ENCODE results near the gene GPR155. TPM values are rescaled to one million over a fixed set of nuclear protein-coding genes. Genes with fewer than 3 reads are reported as not detected.
A peak's percentile ranks its signal among the peaks of the same experiment; 100 is the strongest.

GPR155 gene, protein sequence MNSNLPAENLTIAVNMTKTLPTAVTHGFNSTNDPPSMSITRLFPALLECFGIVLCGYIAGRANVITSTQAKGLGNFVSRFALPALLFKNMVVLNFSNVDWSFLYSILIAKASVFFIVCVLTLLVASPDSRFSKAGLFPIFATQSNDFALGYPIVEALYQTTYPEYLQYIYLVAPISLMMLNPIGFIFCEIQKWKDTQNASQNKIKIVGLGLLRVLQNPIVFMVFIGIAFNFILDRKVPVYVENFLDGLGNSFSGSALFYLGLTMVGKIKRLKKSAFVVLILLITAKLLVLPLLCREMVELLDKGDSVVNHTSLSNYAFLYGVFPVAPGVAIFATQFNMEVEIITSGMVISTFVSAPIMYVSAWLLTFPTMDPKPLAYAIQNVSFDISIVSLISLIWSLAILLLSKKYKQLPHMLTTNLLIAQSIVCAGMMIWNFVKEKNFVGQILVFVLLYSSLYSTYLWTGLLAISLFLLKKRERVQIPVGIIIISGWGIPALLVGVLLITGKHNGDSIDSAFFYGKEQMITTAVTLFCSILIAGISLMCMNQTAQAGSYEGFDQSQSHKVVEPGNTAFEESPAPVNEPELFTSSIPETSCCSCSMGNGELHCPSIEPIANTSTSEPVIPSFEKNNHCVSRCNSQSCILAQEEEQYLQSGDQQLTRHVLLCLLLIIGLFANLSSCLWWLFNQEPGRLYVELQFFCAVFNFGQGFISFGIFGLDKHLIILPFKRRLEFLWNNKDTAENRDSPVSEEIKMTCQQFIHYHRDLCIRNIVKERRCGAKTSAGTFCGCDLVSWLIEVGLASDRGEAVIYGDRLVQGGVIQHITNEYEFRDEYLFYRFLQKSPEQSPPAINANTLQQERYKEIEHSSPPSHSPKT
- 1 to 10 TPM; 2.3 to 4.1 TPM for total RNA-seq
- long read RNA-seq, full-length matches to known transcripts: 4 of 6 reads
- long read RNA-seq, partial matches to known transcripts: 0 of 6 reads
- long read RNA-seq, other reads (novel, unspliced or antisense): 2 of 6 reads

DNA sequence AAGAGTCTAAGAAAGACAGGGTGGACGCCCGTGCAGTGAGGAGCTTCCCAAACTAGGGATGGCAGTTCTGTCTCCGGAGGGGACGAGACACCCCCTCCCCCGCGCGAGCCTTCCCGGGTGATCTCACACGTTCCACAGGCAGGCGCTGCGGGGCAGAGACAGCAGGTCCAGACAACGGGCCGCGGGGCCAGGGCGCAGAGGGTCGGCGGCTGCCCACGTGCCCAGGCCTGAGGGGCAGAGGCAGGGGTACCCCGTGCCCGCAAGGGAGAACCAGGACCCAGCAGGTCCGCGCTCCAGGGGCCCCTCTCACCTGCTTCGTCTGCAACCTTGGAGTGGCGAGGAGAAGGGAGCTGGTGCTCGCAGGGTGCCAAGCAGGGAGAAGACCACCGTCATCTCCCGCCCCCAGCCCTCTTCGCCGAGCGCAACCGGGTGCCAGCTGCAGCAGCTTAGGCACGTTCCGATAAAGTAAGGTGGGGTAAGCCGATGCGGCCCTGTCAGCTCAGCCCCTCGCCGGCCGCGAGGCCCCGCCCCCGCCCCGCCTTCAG is at the start of gene GPR155:
TSS of gene GPR155 (minus strand) at position 467 of the 545 bp plus-strand sequence. CDS start 5,073 bp downstream, outside the sequence.
- ATAC-seq (peak; percentile 63), DNase-seq (peak; percentile 75 to 83)
- intact Hi-C loops (cut with DNase I, micrococcal nuclease): no loop called here

DNA sequence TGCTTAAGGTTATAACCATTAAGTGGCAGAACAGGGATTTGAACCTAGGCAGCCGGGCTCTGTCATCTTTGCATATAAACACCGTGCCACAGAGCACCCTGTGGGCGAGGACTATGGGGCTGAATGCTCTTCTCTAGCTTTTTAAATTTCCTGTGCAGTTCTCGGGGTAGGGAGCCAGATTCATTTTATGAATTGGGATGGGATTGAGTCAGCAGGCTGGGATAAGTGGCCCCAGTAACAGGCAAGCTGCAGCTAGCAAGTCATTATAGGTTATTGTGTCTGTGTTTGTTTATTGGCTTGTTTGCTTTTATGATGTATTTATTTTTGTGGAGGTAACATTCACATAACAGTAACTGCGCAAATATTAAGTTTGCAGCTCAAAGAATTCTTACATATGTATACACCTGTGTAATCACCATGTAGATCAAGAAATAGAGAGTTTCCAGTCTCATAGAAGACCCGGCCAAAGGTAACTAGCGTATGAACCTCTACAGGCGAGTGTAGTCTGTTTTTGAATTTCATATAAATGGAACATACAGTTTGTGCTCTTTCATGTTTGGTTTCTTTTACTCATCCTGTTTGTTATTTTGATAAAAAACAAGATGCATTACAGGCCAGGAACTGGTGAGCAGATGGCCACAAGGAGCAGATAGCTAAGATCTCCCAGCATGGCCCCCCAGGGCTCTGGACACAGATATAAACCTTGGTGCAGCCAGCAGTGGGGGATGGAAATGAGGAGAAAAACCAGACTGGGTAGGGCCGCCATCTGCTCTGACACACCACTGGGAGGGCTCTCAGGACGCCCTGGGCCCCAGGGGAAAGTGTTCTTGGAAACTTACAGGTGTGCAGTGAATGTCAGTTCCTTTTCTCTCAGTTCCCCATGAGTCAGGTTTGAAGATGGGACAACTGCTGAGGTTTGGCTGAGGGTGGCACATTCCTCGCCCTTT is 49.2 kb upstream of the GPR155 start:
- ATAC-seq: no peak
- no peak for DNase-seq
- intact Hi-C loops (cut with DNase I, micrococcal nuclease): no loop called here

DNA sequence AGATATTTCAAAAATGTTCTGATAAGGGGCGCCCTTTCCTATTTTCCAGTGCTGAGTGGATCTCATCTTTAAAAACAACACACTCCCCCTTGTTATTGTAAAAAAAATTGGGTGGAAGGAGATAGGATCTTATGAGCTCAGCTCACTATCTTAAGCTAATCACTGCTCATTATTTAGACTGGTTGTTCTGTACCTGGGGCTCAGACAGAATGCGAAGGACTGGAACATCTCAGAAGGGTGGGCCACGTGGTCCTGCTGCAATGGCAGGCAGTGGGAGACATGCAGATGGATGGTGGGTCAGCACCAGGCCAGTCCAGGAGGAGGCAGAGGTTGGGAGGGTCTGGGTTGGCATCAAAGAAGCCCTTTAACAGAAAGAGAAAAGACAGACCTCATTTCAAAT is 48.3 kb upstream of the GPR155 start:
- DNase-seq: no peak
- intact Hi-C loops (cut with DNase I, micrococcal nuclease): no loop called here
- no peak for ATAC-seq

DNA sequence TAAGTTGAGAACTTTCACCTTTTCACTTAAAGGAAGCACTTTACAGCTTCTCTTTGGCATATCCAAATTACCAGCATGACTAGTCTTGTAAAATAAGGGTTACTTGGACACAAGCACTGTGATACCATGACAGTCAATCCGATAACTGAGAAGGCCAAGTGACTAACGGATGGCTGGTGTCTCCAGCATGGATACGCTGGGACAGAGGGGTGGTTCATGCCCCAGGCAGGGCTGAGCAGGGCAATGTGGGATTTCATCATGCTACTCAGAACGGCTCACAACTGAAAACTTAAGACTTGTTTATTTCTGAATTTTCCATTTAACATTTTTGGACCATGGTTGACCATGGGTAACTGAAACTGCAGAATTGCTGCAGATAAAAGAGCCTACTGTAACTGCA is 43.1 kb upstream of the GPR155 start:
- ATAC-seq: no peak

DNA sequence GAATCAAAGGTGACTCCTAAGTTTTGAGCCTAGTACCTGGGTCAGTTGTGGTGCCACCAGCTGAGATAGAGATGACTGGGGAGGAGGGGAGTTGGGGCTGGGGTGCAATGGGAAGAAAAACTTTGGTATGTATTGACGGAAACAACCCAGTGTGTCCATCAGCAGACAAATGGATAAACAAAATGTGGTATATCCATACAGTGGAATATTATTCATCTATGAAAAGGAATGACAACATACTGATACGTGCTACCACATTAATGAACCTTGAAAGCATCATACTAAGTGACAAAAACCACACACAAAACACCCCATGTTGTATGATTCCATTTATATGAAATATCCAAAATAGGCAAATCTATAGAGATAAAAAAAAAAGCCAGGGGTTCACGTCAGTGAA is 41.1 kb upstream of the GPR155 start:
- intact Hi-C loops (cut with DNase I, micrococcal nuclease): loop anchor here in 1 of 2 donors (10.0 kb wide), 1 partner anchor 63 kb away; no protein-coding TSS in a partner anchor
- DNase-seq: no peak
- ATAC-seq: no peak

More for the DNA sequence above, 43.1 kb upstream of the GPR155 start:
- DNase-seq: no peak
- intact Hi-C loops (cut with DNase I, micrococcal nuclease): loop anchor here in 1 of 2 donors (10.0 kb wide), 1 partner anchor 65 kb away; no protein-coding TSS in a partner anchor

DNA sequence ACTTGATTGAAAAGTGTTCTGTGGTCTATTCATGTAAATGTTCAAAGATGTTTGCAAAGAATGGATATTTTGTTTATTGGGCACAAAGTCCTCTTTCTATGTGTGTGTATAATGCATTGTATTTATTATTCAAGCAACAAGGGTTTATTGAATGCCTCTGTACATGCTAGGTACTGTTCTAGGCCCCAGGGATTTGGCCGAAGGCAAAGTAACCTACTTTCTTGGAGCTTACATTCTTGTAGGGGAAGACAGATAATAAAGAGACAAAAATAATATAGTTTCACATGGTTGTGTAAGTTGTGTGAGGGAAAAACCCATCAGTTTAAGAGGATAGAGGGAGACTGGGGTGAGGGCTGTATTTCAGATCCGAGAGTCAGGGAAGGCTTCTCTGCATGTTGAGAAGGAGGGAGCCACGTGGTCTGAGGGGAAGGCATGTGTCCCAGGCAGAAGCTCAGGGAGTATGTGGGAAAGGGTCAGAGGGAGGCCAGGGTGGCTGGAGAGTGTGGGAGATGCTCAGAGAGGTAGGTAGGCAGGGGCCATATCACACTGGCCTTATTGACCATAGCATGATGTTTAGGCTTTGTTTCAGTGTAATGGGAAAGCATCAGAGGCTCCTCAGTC is 40.4 kb upstream of the GPR155 start:
- intact Hi-C loops (cut with DNase I, micrococcal nuclease): loop anchor here in 1 of 2 donors (10.0 kb wide), 1 partner anchor 62 kb away; no protein-coding TSS in a partner anchor
- ATAC-seq (no peak), DNase-seq (no peak)

DNA sequence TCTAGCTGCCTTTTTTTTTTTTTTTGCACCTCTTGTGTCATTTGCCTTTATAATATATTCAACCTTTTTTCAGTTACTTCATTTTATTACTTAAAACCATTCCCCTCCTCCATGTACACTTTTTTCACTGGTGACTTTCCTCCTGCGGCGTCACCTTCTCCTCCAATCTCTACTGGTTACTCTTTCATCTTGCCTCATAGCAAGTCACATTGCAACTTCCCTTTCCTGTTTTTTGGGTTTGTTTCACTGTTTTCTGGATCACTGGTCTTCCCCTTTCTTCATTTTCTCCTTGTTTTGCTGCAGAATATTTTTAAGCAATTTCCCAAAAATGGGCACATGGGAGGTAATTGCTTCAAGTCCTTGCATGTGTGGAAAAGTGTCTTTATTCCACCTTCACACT is 37.7 kb upstream of the GPR155 start:
- ATAC-seq: no peak
- DNase-seq: no peak
- intact Hi-C loops (cut with DNase I, micrococcal nuclease): loop anchor here in 1 of 2 donors (10.0 kb wide), 1 partner anchor 60 kb away; no protein-coding TSS in a partner anchor

DNA sequence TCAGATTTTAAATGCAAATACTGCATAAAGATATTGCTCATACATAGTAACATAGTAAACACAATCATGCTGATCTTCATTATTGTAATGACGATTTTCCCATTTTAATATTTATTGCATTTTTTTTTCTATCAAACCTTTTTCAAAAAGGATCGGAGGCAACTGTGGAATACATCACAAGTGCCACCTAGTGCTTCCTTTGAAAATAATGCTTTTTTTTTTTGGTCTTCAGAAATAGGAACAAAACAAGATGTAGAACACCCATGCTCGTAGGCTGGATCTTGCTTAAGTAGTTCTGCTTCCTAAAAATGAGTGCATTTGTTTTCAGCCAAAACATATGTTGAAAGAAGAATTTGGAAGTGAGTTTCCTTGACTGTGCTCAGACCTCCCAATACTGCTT is 35.7 kb upstream of the GPR155 start:
- intact Hi-C loops (cut with DNase I, micrococcal nuclease): loop anchor here in 1 of 2 donors (10.0 kb wide), 1 partner anchor 58 kb away; no protein-coding TSS in a partner anchor
- ATAC-seq (no peak), DNase-seq (no peak)

DNA sequence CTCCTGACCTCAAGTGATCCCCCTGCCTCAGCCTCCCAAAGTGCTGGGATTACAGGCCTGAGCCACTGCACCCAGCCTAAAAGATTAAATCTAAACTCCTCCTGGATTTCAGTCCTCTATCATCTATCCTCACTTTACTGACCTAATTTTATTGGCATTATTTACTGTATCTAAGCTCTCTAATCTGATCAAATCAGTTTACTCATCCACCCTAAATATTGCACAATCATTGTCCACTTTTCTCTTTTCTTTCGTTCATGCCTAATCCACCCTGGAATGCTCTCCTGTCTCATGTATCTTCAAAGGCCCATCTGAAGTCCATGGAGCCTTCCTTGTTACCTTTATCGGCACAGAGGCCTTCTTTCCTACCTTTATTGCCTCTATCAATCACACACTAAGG is 31.6 kb upstream of the GPR155 start:
- intact Hi-C loops (cut with DNase I, micrococcal nuclease): no loop called here
- DNase-seq: no peak
- ATAC-seq: no peak

DNA sequence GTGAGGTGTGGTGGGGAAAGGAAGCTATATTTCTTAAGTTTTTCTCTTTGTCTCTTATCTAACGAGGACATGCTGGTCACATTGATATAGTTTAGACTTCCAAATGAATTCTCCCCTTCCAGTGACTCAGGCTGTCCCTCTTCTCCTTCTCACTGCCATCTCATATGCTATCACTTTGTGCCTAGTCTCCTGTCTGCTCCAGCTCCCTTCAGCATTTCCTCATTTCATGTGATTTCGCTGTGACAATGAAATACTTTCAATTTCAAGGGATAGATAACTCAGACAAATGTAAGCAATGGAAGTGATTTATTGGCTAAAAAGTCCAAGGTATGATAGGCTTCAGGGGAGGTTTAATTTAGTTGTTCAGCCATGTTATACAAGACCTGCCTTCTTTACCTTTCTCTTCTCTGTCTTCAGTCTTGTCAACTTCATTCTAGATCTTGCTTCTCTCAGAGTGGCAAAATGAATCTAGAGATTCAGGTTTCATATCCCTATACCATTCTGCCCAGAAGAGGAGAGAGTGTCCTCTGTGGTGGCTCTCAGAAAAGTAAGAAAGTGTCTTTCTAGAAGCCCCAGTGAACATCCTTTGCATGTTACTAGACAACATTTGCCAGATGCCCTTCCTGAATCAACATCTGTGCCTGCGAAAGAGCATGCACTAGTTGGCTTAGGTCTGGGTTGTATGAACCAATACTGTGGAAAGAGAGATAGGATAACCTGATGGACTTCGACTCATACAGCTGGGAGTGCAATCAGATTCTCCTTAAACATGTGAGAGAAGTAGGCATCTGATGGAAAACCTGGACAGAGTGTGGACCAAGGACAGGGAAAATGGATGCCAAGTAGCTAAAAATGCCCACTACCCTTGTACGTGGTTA is 29.9 kb upstream of the GPR155 start:
- ATAC-seq: no peak
- no peak for DNase-seq
- intact Hi-C loops (cut with DNase I, micrococcal nuclease): no loop called here

DNA sequence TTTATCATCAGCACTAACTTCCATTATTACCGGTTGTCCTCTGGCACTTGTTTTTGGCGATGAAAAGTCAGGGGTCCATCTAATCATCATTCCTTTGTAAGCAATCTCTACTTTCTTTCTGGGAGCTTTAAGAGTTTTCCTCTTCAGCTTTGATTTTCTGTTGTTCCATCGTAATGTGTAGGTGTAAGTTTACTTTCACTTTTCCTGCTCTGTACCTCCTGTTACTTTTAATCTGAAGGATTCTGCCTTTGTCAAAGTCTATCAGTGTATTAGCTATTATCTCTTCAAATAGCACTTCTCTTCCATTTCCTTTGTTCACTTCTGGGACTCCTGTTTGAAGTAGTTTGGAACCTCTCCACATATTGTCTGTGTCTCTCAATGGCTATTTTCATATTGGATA is 25.5 kb upstream of the GPR155 start:
- ATAC-seq: no peak
- intact Hi-C loops (cut with DNase I, micrococcal nuclease): no loop called here
- no peak for DNase-seq

DNA sequence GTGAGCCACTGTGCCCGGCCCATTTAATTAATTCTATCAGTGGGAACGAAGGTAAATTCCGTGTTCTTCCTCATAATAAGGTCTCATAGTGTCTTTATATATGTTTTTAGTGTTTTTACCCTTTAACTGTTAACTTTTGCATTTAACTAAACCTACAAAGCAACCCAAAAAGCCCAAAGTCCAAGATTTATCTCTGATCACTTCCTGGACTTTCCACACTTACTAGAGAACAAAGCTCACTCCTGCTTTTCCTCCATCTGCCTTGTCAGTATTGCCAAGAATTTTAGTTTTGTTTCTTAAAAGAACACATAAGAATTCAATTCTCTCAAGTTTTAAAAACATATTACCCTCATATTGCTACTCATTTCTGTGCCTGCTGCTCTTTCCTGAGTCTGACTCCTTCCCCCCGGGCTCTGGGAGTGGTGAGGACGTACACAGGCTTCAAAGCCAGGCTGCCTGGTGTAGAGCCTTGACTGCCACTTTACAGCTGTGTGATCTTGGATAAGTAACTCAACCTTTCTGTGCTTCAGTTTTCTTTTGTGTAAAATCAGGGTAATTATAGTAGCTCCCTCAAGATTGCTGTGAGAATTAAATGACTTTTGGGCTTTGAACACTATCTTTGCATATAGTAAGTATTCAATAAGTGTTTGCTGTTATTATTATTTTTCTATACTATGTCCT is 24.9 kb upstream of the GPR155 start:
- ATAC-seq: no peak
- no peak for DNase-seq
- intact Hi-C loops (cut with DNase I, micrococcal nuclease): no loop called here

DNA sequence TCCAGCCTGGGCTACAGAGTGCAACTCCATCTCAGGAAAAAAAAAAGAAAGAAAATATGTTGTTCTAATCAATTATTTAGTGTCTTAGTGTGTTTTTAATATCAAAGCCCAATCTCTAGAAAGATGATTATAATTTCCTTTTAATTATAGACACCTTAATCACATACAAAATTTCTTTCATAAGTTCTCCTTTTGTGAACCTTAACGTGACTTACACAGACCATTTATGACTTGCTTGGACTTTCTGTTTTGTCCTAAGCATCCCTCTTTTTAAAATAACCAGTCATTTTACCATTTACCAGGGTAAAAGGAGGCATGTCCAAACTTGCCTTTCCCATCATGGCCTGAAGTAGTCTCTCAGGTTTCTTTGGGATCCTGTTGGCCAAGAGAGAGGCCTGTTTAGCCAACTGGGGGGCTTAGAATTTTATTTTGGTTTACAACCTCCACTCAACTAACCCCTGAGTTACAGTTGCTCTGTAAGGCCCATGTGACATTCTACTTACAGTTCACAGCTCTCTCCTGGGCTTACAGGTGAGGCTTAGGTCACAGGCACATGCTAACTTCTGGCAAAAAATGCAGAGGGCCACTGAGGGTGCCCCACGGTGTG is 23.9 kb upstream of the GPR155 start:
- no peak for ATAC-seq
- intact Hi-C loops (cut with DNase I, micrococcal nuclease): no loop called here
- no peak for DNase-seq

DNA sequence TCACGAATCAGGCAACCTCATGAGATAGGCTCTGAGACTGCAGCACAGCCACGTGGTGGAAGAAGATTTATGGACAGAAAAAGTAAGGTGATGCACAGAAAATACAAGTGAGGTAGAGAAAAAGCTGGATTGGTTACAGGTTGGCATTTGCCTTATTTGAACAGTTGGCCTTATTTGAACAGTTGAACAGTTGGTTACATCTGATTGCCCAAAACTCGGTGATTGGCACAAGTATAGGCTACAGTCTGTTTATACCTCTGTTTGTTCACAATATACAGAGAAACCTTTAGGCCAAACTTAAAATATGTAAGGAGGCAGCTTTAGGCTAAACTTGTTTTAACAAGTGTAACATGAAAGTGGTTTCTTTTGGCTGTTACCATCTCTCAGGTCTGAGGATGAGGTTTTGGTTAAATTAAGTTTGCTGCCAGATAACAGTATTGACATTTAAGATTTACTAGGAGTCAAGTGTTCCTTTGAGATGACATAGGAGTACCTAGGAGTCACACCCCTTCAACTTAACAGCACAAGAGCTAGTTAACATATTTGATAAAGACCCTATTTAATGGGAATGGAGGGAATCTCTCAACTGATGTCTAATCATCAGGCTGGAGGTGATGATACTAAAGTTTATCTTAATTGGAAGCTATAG is 16.5 kb upstream of the GPR155 start:
- DNase-seq (no peak), ATAC-seq (no peak)
- intact Hi-C loops (cut with DNase I, micrococcal nuclease): no loop called here

DNA sequence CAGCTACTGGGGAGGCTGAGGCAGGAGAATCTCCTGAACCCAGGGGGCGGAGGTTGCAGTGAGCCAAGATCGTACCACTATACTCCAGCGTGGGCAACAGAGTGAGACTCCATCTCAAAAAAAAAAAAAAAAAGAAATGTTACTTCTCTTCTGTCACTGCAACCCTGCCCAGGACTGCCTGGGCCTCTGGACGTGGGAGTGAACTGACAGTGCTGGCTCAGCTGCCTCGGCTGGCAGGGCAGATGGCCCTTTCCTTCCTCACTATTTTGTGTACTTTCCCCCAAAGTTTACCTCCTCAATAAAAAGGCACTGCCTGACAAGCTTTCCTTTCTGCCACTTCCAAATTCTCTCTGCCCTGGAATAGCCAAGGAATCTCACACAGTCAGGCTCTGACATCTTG is 12.5 kb upstream of the GPR155 start:
- DNase-seq (no peak), ATAC-seq (no peak)
- intact Hi-C loops (cut with DNase I, micrococcal nuclease): no loop called here

All from left colon (tissue), 2 donors.